GM19468 (cell line): ENCODE measurements around the gene CD300LB.
"Not testable (repeated sequence)": the region's sequence is repeated elsewhere in the genome, so short reads cannot be mapped to it uniquely, and the experiment has no call there.

Experiments
- ATAC-seq: cut with Tn5 transposase; IDR thresholded peaks from one replicate; pipeline ENCODE4 v1.9.1; 2021; ENCODE audit warnings: mild to moderate bottlenecking, moderate library complexity, moderate number of reproducible peaks; ENCODE audit not compliant: unreplicated experiment; ENCODE audit errors: extremely low read depth

Gene CD300LB

DNA sequence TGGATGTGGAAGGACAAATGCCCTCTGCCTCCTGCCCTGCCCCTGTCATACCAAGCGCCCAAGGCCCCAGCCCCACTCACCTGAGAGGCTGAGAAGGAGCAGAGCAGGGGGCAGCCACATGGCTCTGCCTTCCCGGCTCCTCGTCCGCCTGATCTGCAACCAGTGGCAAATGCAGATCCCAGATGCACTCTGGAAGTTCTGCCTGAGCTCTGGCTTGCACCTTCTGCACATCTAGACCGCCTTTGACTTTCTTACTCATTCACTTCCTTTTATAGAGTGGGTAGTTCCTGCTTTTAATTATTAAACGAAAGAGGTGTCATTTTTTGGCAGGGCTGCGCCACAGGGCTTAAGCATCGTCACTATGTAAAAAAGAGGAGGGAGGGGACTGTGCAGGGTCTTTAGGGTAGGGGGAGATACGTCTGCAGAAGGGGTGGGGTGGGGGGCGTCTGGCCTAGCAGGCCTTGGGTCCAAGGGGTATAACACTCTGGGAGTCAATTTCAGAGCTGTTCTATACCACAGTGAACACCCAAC is at the start of gene CD300LB:
Gene CD300LB, minus strand, starts transcription at position 245 of the 531 bp plus-strand sequence. Its CDS starts 125 bp downstream, at position 120.
- no peak for ATAC-seq

DNA sequence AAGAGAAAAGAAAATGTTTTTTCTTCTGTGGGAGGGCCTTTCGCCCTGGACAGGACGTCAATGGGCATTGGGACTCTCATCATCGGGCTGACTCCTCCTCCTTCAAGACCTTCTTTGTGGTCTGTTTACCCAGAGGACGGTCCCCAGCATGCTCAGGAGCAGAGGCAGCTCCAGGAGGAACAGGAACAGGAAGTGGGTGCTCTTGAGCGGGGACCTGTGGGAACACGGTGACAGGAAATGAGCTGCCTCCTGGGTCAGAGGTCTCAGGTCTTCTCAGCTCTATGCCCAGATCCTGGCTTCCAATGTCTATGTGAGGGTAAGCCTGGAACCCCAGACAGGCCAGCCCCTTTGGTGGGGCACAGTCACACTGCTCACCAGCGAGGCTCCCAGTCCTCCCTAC is 48.6 kb upstream of the CD300LB start:
- no peak for ATAC-seq

DNA sequence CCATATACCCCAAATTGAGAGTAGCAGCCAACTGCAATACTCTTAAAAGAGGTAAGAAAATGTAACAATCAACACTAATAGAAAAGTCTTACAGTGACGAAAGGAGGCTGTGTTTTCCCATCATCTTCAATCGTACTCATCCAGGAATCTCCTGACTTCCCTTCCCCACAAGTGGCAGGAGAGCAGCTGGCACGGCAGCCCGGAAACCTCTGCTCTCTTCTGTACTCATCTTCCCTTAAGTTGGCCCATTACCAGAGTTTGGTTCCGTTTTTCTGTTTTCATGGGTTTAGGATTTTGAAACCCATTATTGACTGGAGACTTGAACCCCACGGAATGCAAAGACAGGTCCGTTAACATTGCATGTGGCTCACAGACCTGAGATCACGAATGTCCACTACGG is 47.7 kb upstream of the CD300LB start:
- no peak for ATAC-seq

DNA sequence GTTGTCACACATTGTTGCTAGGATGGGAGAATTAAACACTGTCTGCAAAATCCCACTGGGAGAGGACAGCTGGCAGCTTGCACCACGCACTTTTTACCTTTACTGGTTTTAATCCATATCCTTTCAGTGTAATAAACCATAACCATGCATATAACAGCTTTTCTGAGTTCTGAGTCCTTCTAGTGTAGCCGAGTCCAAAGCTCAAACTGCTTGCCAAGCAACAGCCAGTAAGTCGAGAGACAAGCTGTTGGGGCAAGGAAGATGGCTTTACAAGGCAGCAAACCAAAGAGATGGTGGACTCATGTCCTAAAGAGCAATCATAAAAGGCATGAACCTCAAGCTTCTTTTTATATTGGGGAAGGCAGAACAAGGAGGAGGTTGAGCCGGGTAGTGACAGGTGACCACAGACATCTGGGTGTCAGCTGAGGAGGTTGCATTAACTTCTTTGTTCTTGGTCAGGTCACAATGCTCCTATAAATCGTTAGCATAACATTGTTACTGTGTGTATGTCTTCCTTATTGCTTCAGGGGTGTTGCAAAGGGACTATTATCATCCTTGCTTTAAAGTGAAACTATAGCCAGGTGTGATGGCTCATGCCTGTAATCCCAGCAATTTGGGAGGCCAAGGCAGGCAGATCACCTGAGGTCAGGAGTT is 43.3 kb upstream of the CD300LB start:
- ATAC-seq: no peak

DNA sequence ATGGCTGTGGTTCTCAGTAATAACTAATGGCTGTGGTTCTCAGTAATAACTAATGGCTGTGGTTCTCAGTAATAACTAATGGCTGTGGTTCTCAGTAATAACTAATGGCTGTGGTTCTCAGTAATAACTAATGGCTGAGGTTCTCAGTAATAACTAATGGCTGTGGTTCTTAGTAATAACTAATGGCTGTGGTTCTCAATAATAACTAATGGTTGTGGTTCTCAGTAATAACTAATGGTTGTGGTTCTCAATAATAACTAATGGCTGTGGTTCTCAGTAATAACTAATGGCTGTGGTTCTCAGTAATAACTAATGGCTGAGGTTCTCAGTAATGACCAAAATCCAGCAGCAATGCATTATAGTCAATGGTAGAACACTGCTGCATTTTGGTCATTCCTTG is 42.4 kb upstream of the CD300LB start:
- ATAC-seq: not testable (repeated sequence)

DNA sequence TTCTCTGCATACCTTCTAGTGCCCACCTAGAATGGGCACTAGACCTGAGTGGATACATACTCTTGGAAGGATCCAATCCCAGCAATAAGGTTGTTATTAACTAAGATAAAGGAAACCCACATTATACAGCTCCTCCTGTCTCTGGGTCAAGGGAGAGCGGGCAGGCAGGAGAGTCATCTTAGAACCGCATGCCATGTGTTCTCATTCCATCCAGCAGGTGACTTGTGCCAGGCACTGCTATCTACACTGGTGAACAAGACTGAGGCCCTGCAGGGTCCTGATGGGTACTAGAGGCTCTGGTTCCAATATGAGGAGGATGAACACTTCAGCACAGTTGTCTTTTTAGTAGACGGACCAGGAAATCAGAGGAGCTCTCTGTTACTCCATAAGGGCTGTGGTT is 41.9 kb upstream of the CD300LB start:
- ATAC-seq: no peak

DNA sequence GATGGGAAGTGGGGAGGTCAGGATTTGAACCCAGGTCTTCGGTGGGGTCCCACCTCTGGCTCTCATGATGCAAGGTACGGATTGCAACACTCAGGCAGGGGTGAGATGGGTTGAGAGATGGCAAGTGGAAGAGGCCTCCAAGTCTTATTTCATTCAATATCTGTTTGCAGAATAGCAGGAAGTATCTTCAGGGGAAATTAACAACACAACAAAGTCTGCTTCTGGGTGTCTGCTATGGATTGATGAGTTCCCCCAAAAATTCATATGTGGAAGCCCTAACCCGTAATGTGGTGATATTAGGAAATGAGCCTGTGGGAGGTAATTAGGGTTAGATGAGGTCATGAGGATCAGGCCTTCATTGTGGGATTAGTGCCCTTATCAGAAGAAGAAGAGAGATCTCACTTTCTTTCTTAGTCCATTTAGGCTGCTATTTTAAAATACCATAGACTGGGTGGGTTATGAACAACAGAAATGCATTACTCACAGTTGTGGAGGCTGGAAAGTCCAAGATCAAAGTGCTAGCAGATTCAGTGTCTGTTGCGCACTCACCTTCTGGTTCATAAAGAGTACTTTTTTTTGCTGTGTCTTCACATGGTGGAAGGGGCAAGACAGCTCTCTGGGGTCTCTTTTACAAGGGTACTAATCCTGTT is 40.5 kb upstream of the CD300LB start:
- no peak for ATAC-seq

DNA sequence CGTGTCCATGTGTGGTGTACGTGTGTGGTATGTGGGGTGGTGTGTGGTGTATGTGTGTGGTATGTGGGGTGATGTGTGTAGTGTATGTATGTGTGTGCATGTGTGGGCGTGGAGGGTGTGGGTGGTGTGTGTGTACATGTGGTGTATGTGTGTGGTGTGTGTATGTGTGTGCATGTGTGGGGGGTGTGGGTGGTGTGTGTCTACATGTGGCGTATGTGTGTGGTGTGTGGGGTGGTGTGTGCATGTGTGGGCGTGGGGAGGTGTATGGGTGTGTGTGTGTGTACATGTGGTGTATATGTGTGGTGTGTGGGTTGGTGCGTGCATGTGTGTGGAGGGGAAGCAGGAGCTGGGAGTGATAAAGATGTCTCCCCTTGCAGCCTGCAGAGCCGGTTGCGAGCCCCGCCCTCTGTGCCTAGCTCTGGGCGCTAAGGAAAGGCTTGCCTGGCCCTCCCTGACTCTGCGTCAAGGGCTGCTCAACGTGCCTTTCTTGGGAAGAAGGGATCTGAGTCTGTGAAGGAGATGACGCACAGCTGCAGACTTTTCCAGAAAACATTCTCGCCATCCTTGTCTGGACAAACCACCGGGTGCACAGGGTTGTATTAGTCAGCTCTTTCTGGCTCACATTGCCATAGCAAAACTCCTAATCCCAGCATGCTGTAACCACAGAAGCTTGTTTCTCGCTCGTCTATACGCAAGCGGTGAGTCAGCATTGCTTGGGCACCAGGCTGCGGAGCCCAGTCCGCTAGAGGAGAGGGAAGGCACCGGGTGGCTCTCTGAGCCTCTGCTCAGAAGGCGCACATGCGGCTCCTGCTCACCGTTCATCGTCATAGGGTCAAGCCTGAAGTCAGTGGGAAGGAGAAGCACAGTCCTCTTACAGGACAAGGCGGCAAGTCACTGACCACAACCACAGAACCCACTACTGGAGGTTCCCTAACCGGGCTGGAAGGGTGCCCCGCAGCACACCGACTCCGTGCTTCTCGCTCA is 38.0 kb upstream of the CD300LB start:
- ATAC-seq: no peak

DNA sequence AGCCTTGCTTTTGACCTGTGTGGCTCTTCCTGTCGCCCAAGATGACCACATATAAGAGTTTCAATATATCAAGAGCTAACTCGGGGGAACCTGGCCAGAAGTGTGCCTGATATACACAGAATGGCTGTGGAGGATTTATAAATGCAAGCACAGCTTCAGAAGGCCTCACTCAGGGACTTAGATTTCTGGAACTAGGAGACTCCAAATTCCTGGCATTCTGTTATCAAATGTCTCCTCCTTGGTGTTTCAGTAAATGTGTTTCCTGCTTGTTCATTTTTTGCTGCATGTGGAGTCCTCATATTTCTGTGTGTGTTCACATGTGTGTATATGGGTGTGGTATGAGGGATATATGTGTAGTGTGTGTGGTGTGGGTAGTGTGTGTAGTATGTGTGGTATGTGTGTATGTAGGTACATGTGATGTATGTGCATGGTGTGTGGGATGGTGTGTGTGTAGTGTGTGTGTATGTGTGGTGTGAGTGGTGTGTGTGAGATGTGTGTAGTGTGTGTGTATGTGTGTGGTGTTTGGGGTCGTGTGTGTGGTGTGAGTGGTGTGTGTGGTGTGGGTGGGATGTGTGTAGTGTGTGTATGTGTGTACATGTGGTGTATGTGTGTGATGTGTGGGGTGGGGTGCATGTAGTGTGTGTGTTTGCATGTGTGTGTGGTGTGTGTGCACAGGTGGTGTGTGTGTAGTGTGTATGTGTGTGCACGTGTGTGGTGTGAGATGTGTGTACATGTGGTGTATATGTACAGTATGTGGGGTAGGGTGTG is 37.0 kb upstream of the CD300LB start:
- no peak for ATAC-seq

DNA sequence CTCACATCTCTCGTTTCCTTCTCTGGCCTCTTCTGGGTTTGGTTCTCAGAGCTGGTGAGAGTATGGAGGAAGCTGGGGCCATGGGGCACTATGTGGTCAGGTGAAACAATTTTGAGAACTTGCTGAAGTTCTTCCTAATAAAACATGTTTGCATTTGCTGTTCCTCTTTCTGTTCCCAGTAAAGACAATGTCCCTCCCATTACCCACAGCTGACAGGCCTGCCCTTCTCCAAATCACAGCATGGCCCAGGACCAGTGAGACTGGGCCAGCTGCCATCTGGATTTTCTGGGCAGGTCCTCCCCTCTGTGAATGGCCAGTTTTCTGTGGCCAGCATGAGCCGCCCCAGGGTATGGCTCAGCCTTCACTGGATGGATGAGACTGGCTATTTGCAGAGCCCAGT is 36.1 kb upstream of the CD300LB start, which contains the start of gene CD300H:
Gene CD300H, minus strand, starts transcription at position 113 of the 400 bp plus-strand sequence.
- ATAC-seq: no peak

DNA sequence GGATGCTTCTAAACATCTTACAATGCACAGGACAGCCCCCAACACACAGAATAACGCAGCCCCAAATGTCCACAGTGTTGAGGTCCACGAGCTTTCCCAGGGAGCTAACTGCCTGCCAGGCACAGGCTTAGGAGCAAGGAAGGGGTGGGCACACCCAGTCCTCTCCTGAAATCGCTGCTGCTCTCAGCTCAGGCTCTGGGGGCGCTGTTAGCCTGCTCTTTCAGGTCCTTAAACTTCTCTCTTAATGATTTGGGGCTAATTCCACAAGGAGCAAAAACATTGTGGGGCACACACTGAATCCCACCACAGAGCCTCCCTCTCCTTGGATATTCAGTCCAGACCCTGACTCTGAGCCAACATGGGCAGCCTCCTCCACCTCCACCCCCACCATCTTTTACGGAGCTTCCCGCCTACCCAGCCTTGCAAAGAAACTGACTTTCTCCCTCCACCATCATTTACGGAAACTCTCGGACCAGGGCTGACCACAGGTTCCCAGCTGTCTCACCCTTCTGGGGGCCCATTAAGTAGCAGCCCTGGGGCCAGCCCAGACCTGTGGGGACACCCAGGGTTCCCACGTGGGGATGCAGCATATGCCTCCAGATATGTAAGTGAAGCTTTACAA is 35.0 kb upstream of the CD300LB start:
- ATAC-seq: no peak

DNA sequence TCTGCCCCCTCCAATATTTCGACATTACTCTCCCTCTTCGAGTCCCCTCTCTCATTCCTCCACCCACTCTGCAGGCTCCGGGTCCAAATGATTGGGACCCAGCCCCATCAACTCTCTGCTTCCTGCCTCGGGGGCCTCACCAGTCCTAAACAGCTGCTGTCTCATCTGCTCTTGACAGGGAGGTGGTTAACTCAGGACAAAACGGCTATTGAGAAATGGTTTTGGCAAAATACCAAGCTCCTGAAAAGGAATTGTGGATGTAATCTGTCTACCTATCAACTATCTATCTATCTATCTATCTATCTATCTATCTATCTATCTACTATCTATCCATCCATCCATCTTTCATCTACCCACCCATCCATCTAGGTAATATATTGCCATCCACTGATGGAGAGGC is 33.9 kb upstream of the CD300LB start:
- ATAC-seq: no peak

DNA sequence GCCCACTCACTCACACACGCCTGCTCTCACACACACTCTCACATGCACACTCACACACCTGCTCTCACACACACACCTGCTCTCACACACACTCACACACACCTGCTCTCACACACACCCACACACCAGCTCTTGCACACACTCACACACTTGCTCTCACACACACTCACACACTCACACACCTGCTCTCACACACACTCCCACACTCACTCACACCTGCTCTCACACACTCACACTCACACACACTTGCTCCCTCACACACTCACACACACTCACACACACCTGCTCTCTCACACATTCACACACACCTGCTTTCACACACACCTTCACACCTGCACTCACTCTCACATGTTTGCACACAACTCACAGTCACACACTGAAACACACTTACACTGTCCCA is 32.1 kb upstream of the CD300LB start:
- no peak for ATAC-seq

DNA sequence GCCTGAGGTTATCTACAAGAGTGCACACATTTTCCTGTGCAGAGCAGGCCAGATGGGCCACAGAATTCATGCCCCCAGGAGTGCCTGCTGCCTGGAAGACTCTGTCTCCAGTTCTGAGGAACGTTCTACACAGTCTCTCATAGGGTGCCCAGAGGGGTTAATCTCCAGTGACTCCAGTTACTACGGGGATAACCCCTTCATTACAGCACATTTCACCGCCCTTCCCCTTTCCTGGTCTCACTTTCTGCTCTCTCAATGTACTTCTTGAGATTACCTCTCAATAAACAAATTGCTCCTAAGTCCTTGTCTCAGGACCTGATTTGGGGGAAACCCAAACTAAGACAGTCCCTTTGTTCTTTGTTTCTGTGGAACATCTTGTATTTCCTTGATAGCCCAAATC is 30.3 kb upstream of the CD300LB start:
- ATAC-seq: no peak

DNA sequence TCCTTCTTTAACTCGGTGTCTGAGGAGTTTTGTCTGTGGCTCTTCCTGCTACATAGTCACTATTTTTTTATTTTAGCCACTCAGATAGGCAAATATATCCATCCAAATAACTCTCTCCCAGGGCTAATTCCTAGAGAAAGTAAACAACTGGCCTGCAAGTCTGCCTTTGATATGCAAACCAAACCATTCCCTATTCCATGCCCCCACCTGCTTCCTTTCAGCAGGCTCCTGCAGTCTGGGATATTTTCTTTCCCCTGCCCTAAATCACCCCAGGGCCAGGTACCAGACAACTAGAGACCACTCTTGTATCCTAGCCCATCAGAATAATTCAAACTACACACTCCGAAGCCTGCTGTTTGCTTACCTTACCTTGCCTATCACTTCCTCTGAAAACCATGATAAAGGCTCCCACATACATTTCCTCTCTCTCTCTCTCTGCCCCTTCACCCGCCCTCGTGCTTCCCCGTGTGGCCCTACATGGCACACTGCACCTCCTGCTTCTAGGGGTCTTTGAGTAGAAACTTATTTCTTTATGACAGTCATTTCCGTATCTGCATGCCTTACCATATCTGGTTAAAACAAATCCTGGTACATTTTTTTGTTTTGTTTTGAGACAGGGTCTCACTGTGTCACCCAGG is 27.7 kb upstream of the CD300LB start:
- ATAC-seq: no peak

DNA sequence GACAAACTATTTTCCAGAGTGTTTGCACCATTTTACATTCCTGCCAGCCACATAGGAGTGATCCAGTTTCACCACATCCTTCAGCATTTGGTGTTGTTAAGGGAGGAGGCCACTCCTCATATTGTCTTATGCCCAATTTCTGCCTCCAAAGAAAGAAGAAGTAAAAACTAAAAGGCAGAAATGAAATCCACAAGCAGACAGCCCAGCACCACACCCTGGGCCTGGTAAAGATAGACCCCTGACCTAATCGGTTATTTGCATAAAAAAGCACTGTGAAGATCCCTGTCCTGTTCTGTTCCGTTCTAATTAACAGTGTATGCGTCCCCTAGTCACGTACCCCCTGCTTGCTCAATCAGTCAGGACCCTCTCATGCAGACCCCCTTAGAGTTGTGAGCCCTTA is 27.1 kb upstream of the CD300LB start:
- not testable (repeated sequence) for ATAC-seq

DNA sequence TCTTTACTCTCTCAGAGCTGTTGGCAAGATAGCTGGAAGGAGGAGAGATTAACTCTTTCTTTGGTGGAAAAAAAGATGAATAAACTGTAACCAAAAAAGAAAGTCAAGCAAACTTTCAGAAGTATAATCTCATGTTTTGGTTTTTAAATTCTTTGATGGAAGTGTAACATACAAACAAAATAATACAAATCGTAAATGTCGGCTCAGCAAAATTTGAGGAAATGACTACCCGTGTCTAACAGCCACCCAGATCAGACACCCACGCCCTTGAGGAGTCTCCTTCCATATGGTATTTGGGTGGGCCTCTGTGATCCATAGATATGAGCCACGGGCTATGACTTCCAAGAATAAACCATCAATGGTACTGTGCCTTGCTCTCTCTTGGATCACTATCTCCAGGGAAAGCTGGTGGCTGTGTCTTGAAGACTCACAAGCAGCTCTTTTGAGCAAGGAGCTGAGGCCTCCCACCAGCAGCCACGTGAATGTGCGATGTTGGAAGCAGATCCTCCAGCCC is 24.2 kb upstream of the CD300LB start:
- no peak for ATAC-seq

DNA sequence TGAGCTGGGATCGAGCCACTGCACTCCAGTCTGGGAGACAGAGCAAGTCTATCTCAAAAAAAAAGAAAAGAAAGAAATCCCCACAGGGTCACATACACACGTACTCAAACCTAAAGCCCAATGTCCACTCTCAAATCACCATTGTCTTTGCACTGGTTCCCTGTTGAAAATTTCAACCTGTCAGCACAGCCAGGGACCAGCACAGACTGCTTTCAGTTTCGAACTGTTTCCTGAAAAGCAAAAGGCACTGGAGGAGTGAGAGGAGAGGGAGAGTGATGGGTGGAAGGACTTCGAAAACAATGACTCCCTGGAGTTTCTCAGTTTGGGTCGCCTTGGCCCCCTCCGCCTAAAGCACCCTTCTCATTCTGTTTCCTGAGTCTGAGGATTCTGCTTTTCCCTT is 23.6 kb upstream of the CD300LB start:
- no peak for ATAC-seq

DNA sequence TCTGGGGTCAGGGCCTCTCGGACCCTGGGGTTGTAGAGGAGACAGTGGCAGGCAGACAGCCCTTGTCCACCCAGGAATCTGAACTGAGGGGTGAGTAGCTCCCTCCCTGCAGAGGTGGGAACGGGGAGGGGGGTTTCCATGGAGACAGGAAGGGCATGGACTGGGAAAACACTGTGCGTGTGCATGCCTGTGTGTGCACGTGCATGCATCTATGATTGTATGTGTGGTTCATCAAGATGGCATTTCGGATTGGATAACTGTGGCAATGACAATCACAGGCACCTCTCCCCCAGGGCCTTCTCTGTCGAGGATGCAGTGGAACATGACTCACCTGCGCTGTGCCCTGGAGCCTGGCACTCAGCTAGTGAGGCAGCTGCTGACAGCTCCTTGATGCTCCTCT is 20.8 kb upstream of the CD300LB start:
- no peak for ATAC-seq
